Esophagus squamous epithelium (tissue), 5 donors: ENCODE measurements around the gene FSIP2. TPM values are rescaled to one million over a fixed set of nuclear protein-coding genes. Genes with fewer than 3 reads are reported as not detected.
"Not testable (repeated sequence)": the region's sequence is repeated elsewhere in the genome, so short reads cannot be mapped to it uniquely, and the experiment has no call there.

ENCODE experiments used
- DNase-seq: peaks from one replicate; lab custom pipeline; 2025; lab: John Stamatoyannopoulos, UW
- H3K27ac ChIP-seq, 4 donors: fragments of 200-600 bp; sonication (generic); one replicate each; pipeline ENCODE4 v1.5.1; 2016 to 2019; ENCODE audit warnings: mild to moderate bottlenecking in 1 of 4
- H3K27me3 ChIP-seq, 4 donors: fragments of 200-600 bp; sonication (generic); 1 replicate in 3 of 4; 2 replicates in 1 of 4; pipeline versions ENCODE4 v1.5.1 to v1.6.0; 2017 to 2021; ENCODE audit warnings: antibody characterized with exemption in 1 of 4
- H3K36me3 ChIP-seq, 3 donors: fragments of 200-600 bp; sonication (generic); one replicate each; pipeline ENCODE4 v1.5.1; 2016 to 2019
- H3K4me1 ChIP-seq, 3 donors: fragments of 200-600 bp; sonication (generic); one replicate each; pipeline ENCODE4 v1.5.1; 2017 to 2019
- H3K4me3 ChIP-seq, 4 donors: fragments of 200-600 bp; sonication (generic); 1 replicate in 3 of 4; 2 replicates in 1 of 4; pipeline ENCODE4 v1.5.1; 2016 to 2019; ENCODE audit warnings: mild to moderate bottlenecking in 2 of 4, moderate library complexity in 1 of 4
- H3K9me3 ChIP-seq, 3 donors: fragments of 200-600 bp; sonication (generic); one replicate each; pipeline ENCODE4 v1.5.1; 2016 to 2019
- POLR2A ChIP-seq, 4 donors: fragments of 450-650 bp; IDR thresholded peaks; one replicate each; pipeline ENCODE4 v1.6.1; 2017; ENCODE audit warnings: antibody characterized with exemption in 4 of 4, mild to moderate bottlenecking in 4 of 4, moderate library complexity in 3 of 4
- WGBS, 2 donors: methylation state at CpG; one replicate each; pipeline ENCODE4 v1.1.5; 2018; 5-methylcytosine and 5-hydroxymethylcytosine counted together
- intact Hi-C: fragments of 100-400 bp; cut with DNase I; formaldehyde crosslinking; loops from one replicate; pipeline ENCODE4 v1.15.0; 2022
- total RNA-seq, 4 donors: library from RNA; depleted of rRNA; stranded (reverse); fragments of >200 nt; gene quantifications; one replicate each; pipeline ENCODE4 v1.1.0, GENCODE V29; 2016
- TF ChIP-seq, protein P1 (sequence below), 6 experiments: fragments of 450-650 bp in 4 of 6; fragments of 200-600 bp in 2 of 6; sonication (generic) in 2 of 6; IDR thresholded peaks; one replicate each; pipeline ENCODE4 v1.5.1; 2016 to 2019; ENCODE audit warnings: antibody characterized with exemption in 6 of 6, mild to moderate bottlenecking in 4 of 6, moderate library complexity in 4 of 6
- donor health status: DM: yes; HTN: yes; CAD: no.

The FSIP2 gene
- total RNA-seq, 4 donors from 2014 or later: 0.04 to 0.38 (median 0.12) TPM; not detected in 1

DNA sequence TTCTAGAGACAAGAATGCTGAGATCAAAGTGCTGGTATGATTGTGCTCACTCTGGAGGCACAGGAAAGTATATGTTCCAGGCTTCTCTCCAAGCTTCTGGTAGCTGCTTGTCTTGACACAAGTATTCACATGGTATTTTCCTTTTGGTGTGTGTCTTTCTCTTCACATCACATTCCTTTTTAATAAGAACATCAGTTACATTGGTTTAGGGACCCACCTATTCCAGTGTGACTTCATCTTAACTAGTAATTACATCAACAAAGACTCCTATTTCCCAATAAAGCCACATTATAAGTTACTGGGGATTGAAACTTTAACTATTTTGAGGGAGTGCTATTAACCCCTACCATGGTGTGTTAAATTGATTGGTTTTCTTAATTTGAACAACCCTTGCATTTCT is 119.1 kb downstream of the FSIP2 start:
- H3K4me3 ChIP-seq: no peak overlapping the region
- H3K4me1 ChIP-seq: no peaks in the 10 kb centered on the region
- intact Hi-C loops: no loop called here
- no peaks in the 10 kb centered on the region for H3K36me3 ChIP-seq
- H3K27me3 ChIP-seq: no peaks in the 10 kb centered on the region
- DNase-seq: no peak
- H3K9me3 ChIP-seq: no peaks in the 10 kb centered on the region
- TF ChIP-seq, protein P1, sequence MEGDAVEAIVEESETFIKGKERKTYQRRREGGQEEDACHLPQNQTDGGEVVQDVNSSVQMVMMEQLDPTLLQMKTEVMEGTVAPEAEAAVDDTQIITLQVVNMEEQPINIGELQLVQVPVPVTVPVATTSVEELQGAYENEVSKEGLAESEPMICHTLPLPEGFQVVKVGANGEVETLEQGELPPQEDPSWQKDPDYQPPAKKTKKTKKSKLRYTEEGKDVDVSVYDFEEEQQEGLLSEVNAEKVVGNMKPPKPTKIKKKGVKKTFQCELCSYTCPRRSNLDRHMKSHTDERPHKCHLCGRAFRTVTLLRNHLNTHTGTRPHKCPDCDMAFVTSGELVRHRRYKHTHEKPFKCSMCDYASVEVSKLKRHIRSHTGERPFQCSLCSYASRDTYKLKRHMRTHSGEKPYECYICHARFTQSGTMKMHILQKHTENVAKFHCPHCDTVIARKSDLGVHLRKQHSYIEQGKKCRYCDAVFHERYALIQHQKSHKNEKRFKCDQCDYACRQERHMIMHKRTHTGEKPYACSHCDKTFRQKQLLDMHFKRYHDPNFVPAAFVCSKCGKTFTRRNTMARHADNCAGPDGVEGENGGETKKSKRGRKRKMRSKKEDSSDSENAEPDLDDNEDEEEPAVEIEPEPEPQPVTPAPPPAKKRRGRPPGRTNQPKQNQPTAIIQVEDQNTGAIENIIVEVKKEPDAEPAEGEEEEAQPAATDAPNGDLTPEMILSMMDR (IDR thresholded peaks at IDR 0.05): no peak
- no peak for TF ChIP-seq POLR2A (IDR thresholded peaks at IDR 0.05)
- H3K27ac ChIP-seq: no peak overlapping the region

DNA sequence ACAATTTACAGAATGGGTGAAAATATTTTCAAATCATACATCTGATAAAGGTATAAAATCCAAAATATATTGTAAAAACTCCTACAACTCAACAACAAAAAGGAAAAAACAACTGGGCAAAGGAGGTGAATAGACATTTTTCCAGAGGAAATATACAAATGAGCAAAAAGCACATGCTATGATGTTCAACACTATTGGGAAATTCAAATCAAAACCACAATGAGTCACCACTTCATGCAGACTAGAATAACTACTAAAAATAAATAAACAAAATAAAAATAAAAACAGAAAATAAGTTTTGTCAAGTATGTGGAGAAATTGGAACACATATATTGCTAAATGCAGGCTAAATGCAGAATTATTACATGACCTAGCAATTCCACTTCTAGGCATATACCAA is 120.9 kb downstream of the FSIP2 start:
- TF ChIP-seq, protein P1 (IDR thresholded peaks at IDR 0.05): no peak
- TF ChIP-seq POLR2A (IDR thresholded peaks at IDR 0.05): no peak
- H3K9me3 ChIP-seq: no peaks in the 10 kb centered on the region
- intact Hi-C loops: no loop called here
- DNase-seq: no peak
- H3K27ac ChIP-seq: no peak overlapping the region
- no peak overlapping the region for H3K4me3 ChIP-seq
- no peaks in the 10 kb centered on the region for H3K36me3 ChIP-seq
- H3K4me1 ChIP-seq: no peaks in the 10 kb centered on the region
- H3K27me3 ChIP-seq: no peaks in the 10 kb centered on the region

- no peaks in the 10 kb centered on the region for H3K4me1 ChIP-seq
- intact Hi-C loops: no loop called here
- H3K4me3 ChIP-seq: no peak overlapping the region
- no peak for DNase-seq
- no peaks in the 10 kb centered on the region for H3K9me3 ChIP-seq
- WGBS, 2 donors: 43 to 67% methylated on average over 1 of the region's 1 CpG
- H3K27ac ChIP-seq: no peak overlapping the region
- no peak for TF ChIP-seq POLR2A (IDR thresholded peaks at IDR 0.05)
- TF ChIP-seq, protein P1 (IDR thresholded peaks at IDR 0.05): no peak
- H3K36me3 ChIP-seq: no peaks in the 10 kb centered on the region
- no peaks in the 10 kb centered on the region for H3K27me3 ChIP-seq
These were observed 121.7 kb downstream of the FSIP2 start for GRCh38 chr2:185860321-185860720.

GRCh38 chr2:185862657-185863398 is 124.2 kb downstream of the FSIP2 start:
- H3K27me3 ChIP-seq: no peaks in the 10 kb centered on the region
- intact Hi-C loops: no loop called here
- TF ChIP-seq, protein P1 (IDR thresholded peaks at IDR 0.05): no peak
- no peak for TF ChIP-seq POLR2A (IDR thresholded peaks at IDR 0.05)
- DNase-seq: no peak
- no peaks in the 10 kb centered on the region for H3K4me1 ChIP-seq
- H3K4me3 ChIP-seq: no peak overlapping the region
- no peak overlapping the region for H3K27ac ChIP-seq
- no peaks in the 10 kb centered on the region for H3K36me3 ChIP-seq
- no peaks in the 10 kb centered on the region for H3K9me3 ChIP-seq
- WGBS, 2 donors: 81 to 82% methylated on average over 7 of the region's 7 CpGs

- H3K9me3 ChIP-seq, H3K36me3 ChIP-seq, H3K27ac ChIP-seq, H3K27me3 ChIP-seq, DNase-seq, H3K4me1 ChIP-seq, H3K4me3 ChIP-seq, intact Hi-C loops: not testable (repeated sequence)
- WGBS, 2 donors: 86 to 88% methylated on average over 19 to 25 of the region's 31 CpGs
These were observed 126.1 kb downstream of the FSIP2 start for GRCh38 chr2:185864468-185865260.
